Upper lobe of left lung (tissue), 4 donors: ENCODE measurements around the gene DDX31.

Source experiments
- CTCF ChIP-seq, 6 experiments: fragments of 450-650 bp in 4 of 6; fragments of 200-600 bp in 2 of 6; sonication (generic) in 2 of 6; IDR thresholded peaks; one replicate each; pipeline ENCODE4 v1.5.1; 2016 to 2019; ENCODE audit warnings: antibody characterized with exemption in 6 of 6
- EP300 ChIP-seq, 4 donors: sonication (generic); formaldehyde crosslinking; IDR thresholded peaks; one replicate each; pipeline ENCODE4 v1.5.1; 2017; ENCODE audit warnings: antibody characterized with exemption in 4 of 4, control low read depth in 2 of 4
- POLR2A ChIP-seq, 4 donors: fragments of 450-650 bp; IDR thresholded peaks; one replicate each; pipeline ENCODE4 v1.5.1; 2016 to 2017; ENCODE audit warnings: antibody characterized with exemption in 4 of 4, mild to moderate bottlenecking in 2 of 4
- POLR2AphosphoS5 ChIP-seq, 2 donors: sonication (generic); formaldehyde crosslinking; IDR thresholded peaks; one replicate each; pipeline ENCODE4 v1.5.1; 2017; ENCODE audit warnings: antibody characterized with exemption in 2 of 2

DNA sequence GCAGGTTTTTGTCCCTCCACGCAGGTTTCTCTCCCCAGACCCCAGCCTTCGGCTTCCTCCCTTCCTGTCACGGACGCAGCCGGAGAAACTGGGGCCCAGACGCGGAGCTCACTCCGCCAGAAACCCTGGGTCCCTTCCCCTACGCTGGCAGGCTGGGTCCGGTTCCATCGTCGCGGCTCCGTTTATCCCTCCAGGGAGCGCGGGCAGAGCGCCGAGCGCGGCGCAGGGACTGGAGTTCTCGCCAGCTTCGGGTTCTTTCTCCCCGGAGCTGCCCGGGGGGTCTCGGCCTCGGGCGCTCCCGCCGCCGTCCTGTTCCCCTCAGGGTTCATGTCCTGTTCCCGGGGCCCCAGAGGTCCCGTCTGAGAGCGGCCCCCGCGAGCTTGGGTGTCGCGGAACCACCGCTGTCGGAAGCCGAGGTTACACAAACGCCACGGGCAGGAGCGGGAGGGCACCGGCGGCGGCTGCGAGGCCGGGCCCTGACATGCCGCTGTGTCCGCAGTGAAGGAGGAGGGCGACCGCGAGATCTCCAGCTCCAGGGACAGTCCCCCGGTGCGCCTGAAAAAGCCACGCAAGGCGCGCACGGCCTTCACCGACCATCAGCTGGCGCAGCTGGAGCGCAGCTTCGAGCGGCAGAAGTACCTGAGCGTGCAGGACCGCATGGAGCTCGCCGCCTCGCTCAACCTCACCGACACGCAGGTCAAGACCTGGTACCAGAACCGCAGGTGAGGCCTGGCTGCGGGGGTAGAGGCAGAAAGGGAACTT, 82.8 kb downstream of the DDX31 start:
- TF ChIP-seq POLR2A (IDR thresholded peaks at IDR 0.05) (no peak), CTCF (IDR thresholded peaks at IDR 0.05) (no peak), POLR2AphosphoS5 (IDR thresholded peaks at IDR 0.05) (no peak), EP300 (IDR thresholded peaks at IDR 0.05) (no peak)
